Keratinocyte (primary cell): ENCODE data around the gene FERMT3. TPM values are rescaled to one million over a fixed set of nuclear protein-coding genes. Genes with fewer than 3 reads are reported as not detected.

Source experiments
- DNase-seq: peaks from one replicate; pipeline ENCODE4 v3.0.0-alpha.2; 2011; ENCODE audit warnings: low read depth, missing footprints, low spot score
- FAIRE-seq: peaks from 2 replicates; lab custom pipeline; 2011; peaks lifted over from hg19 to GRCh38; lab: Jason Lieb, UNC
- H2AFZ ChIP-seq: 2 replicates; pipeline ENCODE4 v1.6.0; 2012; ENCODE audit warnings: low read length, control low read depth, inconsistent platforms; ENCODE audit not compliant: control insufficient read depth
- H3K27ac ChIP-seq: 2 replicates; pipeline ENCODE4 v1.5.1; 2011; ENCODE audit warnings: low read length; ENCODE audit not compliant: control insufficient read depth, insufficient read depth
- H3K27me3 ChIP-seq: 3 replicates; pipeline ENCODE4 v1.6.0; 2011; ENCODE audit warnings: low read length; ENCODE audit not compliant: control insufficient read depth, insufficient read depth; ENCODE audit errors: extremely low read depth
- H3K36me3 ChIP-seq, 2 experiments: 2 replicates in 1 of 2; 3 replicates in 1 of 2; pipeline ENCODE4 v1.5.1; 2011; ENCODE audit warnings: low read length in 2 of 2, mild to moderate bottlenecking in 1 of 2; ENCODE audit not compliant: control insufficient read depth in 2 of 2, insufficient read depth in 2 of 2; ENCODE audit errors: extremely low read depth in 1 of 2
- H3K4me1 ChIP-seq: 3 replicates; pipeline ENCODE4 v1.5.1; 2011; ENCODE audit warnings: low read length; ENCODE audit not compliant: control insufficient read depth, insufficient read depth; ENCODE audit errors: extremely low read depth
- H3K4me2 ChIP-seq: 3 replicates; pipeline ENCODE4 v1.6.0; 2011; ENCODE audit warnings: low read depth, low read length; ENCODE audit not compliant: control insufficient read depth, insufficient read depth; ENCODE audit errors: extremely low read depth
- H3K4me3 ChIP-seq, 3 experiments: fragments of 200-600 bp in 1 of 3; sonication (generic) in 1 of 3; 2 replicates in 2 of 3; 3 replicates in 1 of 3; pipeline ENCODE4 v1.5.1; 2011 to 2016; ENCODE audit warnings: low read length in 3 of 3, mild to moderate bottlenecking in 3 of 3, control low read depth in 2 of 3, inconsistent platforms in 1 of 3, low read depth in 1 of 3, mixed read lengths in 1 of 3, mixed run types in 1 of 3, moderate library complexity in 1 of 3; ENCODE audit not compliant: control insufficient read depth in 2 of 3, insufficient read depth in 2 of 3; ENCODE audit errors: extremely low read depth in 1 of 3
- H3K79me2 ChIP-seq: 2 replicates; pipeline ENCODE4 v1.6.0; 2012; ENCODE audit warnings: low read length; ENCODE audit not compliant: control insufficient read depth, insufficient read depth
- H3K9ac ChIP-seq: 3 replicates; pipeline ENCODE4 v1.6.0; 2011; ENCODE audit warnings: low read length; ENCODE audit not compliant: control insufficient read depth, insufficient read depth; ENCODE audit errors: extremely low read depth
- H3K9me1 ChIP-seq: 3 replicates; pipeline ENCODE4 v1.6.0; 2011; ENCODE audit warnings: low read length; ENCODE audit not compliant: control insufficient read depth, insufficient read depth; ENCODE audit errors: extremely low read depth
- H3K9me3 ChIP-seq: 2 replicates; pipeline ENCODE4 v1.5.1; 2012; ENCODE audit warnings: low read depth, low read length; ENCODE audit not compliant: control insufficient read depth
- H4K20me1 ChIP-seq: 3 replicates; pipeline ENCODE4 v1.6.0; 2011; ENCODE audit warnings: low read length; ENCODE audit not compliant: control insufficient read depth, insufficient read depth; ENCODE audit errors: extremely low read depth
- EZH2 ChIP-seq: IDR thresholded peaks from one replicate; pipeline ENCODE4 v1.6.1; 2012; ENCODE audit warnings: inconsistent platforms, mild to moderate bottlenecking, low read length, moderate library complexity
- dilution Hi-C: fragments of 300-500 bp; cut with MboI; formaldehyde crosslinking; loops from one replicate; pipeline ENCODE4 v1.7.0; 2020; ENCODE audit warnings: low sequenced_read_pairs; ENCODE audit not compliant: extremely low pct_ligation_motif_present
- polyA plus RNA-seq, 5 experiments: library from polyadenylated mRNA; depleted of rRNA in 3 of 5; stranded (reverse) in 3 of 5; stranded (forward) in 1 of 5; unstranded in 1 of 5; fragments of >200 nt; gene quantifications; 1 replicate in 1 of 5; 2 replicates in 3 of 5; 3 replicates in 1 of 5; pipeline versions ENCODE4 v1.2.1 to v1.2.3, GENCODE V29; 2011 to 2012; ENCODE audit warnings: missing spikeins in 2 of 5, low read depth in 1 of 5, low replicate concordance in 1 of 5
- TF ChIP-seq, protein P1 (sequence below), 3 experiments: IDR thresholded peaks in 1 of 3; conservative IDR thresholded peaks in 1 of 3; optimal IDR thresholded peaks in 1 of 3; 2 replicates in 2 of 3; 3 replicates in 1 of 3; pipeline versions ENCODE3 to v1.5.1; 2011; ENCODE audit warnings: low read length in 3 of 3, mild to moderate bottlenecking in 3 of 3, moderate library complexity in 2 of 3, control low read depth in 1 of 3, inconsistent platforms in 1 of 3; ENCODE audit not compliant: insufficient read depth in 2 of 3; ENCODE audit errors: extremely low read depth in 1 of 3

FERMT3 gene
- polyA plus RNA-seq, 1 donor (not counting 4 experiments of a cell fraction or from before 2014, with no cell fraction given), result 0.98 TPM

- no peak overlapping the region for H3K9ac ChIP-seq
- DNase-seq (no peak), FAIRE-seq (no peak)
- no peak overlapping the region for H2AFZ ChIP-seq
- no peak overlapping the region for H3K27ac ChIP-seq
- no peak overlapping the region for H3K4me3 ChIP-seq
- peaks cover 18% of the 10 kb centered on the region for H3K79me2 ChIP-seq
- no peaks in the 10 kb centered on the region for H4K20me1 ChIP-seq
- H3K9me1 ChIP-seq, result no peaks in the 10 kb centered on the region
- dilution Hi-C loops, result no loop called here
- no peak overlapping the region for H3K4me2 ChIP-seq
- TF ChIP-seq, protein P1, sequence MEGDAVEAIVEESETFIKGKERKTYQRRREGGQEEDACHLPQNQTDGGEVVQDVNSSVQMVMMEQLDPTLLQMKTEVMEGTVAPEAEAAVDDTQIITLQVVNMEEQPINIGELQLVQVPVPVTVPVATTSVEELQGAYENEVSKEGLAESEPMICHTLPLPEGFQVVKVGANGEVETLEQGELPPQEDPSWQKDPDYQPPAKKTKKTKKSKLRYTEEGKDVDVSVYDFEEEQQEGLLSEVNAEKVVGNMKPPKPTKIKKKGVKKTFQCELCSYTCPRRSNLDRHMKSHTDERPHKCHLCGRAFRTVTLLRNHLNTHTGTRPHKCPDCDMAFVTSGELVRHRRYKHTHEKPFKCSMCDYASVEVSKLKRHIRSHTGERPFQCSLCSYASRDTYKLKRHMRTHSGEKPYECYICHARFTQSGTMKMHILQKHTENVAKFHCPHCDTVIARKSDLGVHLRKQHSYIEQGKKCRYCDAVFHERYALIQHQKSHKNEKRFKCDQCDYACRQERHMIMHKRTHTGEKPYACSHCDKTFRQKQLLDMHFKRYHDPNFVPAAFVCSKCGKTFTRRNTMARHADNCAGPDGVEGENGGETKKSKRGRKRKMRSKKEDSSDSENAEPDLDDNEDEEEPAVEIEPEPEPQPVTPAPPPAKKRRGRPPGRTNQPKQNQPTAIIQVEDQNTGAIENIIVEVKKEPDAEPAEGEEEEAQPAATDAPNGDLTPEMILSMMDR (optimal IDR thresholded peaks at IDR 0.05 in 1 of 3, IDR thresholded peaks at IDR 0.05 in 1 of 3, conservative IDR thresholded peaks at IDR 0.05 in 1 of 3; ENCODE audit: extremely low read depth in 1 of 3, insufficient read depth in 2 of 3, low read length in 3 of 3), result no peak
- no peak for TF ChIP-seq EZH2
- H3K4me1 ChIP-seq, result peaks cover 29% of the 10 kb centered on the region
- H3K36me3 ChIP-seq, result peaks cover 2 to 4% of the 10 kb centered on the region in 2 experiments
- no peaks in the 10 kb centered on the region for H3K27me3 ChIP-seq
- no peaks in the 10 kb centered on the region for H3K9me3 ChIP-seq
Measured at GRCh38 chr11:64223001-64223651, 16.6 kb downstream of the FERMT3 start.

- Histone ChIP-seq H3K9me3 (no peaks in the 10 kb centered on the region), H4K20me1 (no peaks in the 10 kb centered on the region), H3K4me3 (no peak overlapping the region), H3K4me1 (peaks cover 29% of the 10 kb centered on the region), H3K27ac (no peak overlapping the region), H3K27me3 (no peaks in the 10 kb centered on the region), H2AFZ (no peak overlapping the region), H3K36me3 (peaks cover 2 to 4% of the 10 kb centered on the region in 2 experiments), H3K9me1 (no peaks in the 10 kb centered on the region), H3K79me2 (peaks cover 18% of the 10 kb centered on the region), H3K9ac (no peak overlapping the region), H3K4me2 (peak overlapping the region; percentile 27)
- FAIRE-seq (no peak), DNase-seq (no peak)
- TF ChIP-seq EZH2, result no peak
- TF ChIP-seq, protein P1 (optimal IDR thresholded peaks at IDR 0.05 in 1 of 3, IDR thresholded peaks at IDR 0.05 in 1 of 3, conservative IDR thresholded peaks at IDR 0.05 in 1 of 3; ENCODE audit: extremely low read depth in 1 of 3, insufficient read depth in 2 of 3, low read length in 3 of 3), result no peak
- dilution Hi-C loops, result no loop called here
Measured at GRCh38 chr11:64224151-64224890, 17.8 kb downstream of the FERMT3 start.
